ENCODE results near the gene CDK4. TPM values are rescaled to one million over a fixed set of nuclear protein-coding genes. Genes with fewer than 3 reads are reported as not detected.

CDK4 gene
- total RNA-seq, 4 donors from 2014 or later: 66.3 to 104 (median 83.6) TPM

DNA sequence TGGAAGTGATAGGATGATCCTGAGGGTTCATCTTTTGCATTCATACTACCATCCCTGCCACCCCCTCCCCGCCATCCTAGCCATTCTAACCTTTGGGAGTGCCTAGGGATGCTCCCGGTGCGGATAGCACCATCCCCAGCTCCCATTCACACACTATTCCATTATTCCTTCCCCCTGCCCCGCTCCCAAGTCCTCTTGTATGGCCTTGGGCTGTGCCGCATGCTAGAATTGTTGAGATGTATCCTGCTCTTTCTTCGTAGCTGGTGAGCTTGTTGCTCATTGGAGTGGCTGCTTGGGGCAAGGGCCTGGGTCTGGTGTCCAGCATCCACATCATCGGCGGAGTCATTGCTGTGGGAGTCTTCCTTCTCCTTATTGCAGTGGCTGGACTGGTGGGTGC, 6.6 kb downstream of the CDK4 start:
- TF ChIP-seq, protein P1, sequence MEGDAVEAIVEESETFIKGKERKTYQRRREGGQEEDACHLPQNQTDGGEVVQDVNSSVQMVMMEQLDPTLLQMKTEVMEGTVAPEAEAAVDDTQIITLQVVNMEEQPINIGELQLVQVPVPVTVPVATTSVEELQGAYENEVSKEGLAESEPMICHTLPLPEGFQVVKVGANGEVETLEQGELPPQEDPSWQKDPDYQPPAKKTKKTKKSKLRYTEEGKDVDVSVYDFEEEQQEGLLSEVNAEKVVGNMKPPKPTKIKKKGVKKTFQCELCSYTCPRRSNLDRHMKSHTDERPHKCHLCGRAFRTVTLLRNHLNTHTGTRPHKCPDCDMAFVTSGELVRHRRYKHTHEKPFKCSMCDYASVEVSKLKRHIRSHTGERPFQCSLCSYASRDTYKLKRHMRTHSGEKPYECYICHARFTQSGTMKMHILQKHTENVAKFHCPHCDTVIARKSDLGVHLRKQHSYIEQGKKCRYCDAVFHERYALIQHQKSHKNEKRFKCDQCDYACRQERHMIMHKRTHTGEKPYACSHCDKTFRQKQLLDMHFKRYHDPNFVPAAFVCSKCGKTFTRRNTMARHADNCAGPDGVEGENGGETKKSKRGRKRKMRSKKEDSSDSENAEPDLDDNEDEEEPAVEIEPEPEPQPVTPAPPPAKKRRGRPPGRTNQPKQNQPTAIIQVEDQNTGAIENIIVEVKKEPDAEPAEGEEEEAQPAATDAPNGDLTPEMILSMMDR (IDR thresholded peaks at IDR 0.05; ENCODE audit: low read depth): no peak

DNA sequence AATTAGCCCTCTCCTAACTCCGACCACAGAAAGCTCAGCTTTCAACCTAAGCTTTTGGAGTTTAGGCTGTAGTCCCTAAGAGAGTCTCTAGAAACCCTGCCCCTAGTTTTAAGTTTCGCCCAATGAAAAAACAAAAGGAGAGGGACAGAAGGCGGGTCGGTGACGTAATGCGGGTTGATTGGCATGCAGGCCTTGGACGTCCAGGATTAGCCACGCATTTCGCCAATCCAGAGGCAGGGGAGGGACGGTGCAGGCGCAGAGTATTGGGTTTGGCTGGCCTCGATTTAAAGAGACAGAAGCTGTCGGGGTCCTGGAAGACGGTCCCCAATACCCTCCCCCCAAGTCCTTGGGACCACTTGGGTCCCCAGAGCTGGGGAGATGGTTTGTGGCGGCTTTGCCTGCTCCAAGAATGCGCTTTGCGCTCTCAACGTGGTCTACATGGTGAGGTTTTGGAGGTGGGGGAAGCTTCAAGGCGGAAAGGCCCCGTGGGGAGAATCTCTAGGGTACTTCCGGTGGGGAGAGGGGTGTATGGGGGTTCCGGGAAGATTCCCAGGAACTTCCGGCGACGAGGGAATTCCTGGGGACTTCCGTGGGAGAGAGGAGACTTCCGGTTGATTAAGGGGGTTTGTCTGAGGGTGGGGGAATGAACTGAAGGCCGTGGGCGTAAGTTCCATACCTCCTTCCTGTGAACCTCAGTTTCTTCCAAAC, 7.2 kb downstream of the CDK4 start, which contains the start of gene TSPAN31:
Gene TSPAN31, plus strand, starts transcription at position 263 of the 708 bp plus-strand sequence. Its CDS starts 116 bp downstream, at position 379.
- TF ChIP-seq, protein P1 (IDR thresholded peaks at IDR 0.05; ENCODE audit: low read depth): no peak

DNA sequence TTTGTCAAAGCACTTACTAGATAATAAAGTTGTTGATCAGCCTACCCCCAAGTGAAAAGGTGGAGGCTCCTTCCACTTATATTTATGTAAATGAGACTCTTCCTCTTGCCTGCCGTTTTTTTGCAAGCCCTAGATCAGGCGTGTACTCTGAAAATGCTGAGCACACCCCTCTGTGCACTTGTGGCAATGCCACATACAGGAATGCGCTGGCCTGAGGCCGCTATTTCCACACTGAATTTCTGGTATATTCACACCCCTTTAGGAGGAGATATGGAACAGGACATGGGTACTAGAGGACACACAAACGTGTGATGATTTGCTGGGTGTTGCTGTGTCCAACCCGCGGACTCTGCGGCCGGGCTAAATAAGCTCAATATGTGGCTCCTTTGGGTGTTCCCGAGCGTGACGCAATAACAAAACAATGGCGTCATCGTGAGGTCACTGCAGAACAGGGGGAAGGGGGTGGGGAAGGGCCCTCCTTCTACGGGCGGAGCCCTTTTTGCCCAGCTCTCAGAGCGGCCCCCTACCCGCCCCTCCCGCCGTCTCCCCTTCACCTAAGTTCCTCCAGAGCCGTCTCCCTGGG, 7.8 kb downstream of the CDK4 start:
- TF ChIP-seq, protein P1 (IDR thresholded peaks at IDR 0.05; ENCODE audit: low read depth): no peak

DNA sequence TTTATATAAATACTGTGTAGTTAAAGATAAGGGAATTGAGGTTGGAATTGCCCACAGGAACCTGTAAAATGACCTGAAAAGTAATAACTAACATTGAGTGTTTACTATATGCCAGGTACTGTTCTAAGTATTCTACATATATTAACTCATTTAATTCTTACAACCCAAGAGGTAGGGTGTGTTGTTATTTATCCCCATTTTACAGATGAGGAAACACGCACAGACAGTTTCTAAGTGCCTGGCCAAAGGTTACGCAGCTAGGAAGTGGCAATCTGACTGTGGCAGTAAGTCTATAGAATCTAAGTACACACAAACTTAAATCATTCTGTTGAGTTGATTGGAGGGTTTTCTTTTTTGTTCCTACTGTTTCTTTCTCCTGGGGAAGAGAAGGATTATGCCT, 8.3 kb downstream of the CDK4 start:
- TF ChIP-seq, protein P1 (IDR thresholded peaks at IDR 0.05; ENCODE audit: low read depth): no peak

DNA sequence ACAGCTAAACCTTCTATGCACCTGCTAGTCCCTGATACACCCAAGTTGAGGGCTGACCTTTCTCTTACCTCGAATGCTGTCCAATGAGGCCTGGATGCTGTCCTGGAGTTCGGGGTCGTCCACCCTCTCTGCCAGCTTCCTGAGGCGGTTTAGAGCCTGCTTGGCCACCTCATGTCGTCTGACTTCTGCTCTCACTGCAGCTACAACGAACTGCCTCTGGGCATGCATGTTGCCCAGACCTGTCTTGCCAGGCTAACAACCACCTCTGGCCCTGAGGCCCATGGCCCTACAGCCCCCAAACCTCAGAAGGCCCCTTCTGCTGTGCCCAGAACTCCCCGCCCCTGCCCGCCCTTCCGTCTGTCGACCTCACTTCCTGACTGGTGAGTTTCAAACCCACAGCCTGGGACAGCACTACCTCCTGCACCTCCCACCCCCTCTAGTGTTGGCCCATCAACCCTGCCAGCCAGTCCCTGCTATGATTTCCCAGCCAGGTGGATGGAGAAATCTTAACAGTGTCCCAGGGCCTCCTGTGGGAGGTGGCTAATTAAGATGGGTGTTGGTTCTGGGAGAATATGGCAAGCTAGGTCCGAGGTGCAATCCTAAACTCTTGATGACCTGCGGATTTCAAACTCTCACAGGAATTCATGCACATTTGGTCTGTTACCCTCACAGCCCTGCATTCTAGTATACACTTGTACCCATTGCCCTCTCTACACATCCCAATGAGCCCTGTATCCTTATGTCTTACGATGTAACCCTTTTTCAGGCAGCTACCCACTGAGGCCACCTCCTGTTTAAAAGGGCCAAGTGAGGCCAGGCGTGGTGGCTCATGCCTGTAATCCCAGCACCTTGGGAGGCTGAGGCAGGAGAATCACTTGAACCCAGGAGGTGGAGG, 10.0 kb downstream of the CDK4 start:
- TF ChIP-seq, protein P1 (IDR thresholded peaks at IDR 0.05; ENCODE audit: low read depth): no peak

DNA sequence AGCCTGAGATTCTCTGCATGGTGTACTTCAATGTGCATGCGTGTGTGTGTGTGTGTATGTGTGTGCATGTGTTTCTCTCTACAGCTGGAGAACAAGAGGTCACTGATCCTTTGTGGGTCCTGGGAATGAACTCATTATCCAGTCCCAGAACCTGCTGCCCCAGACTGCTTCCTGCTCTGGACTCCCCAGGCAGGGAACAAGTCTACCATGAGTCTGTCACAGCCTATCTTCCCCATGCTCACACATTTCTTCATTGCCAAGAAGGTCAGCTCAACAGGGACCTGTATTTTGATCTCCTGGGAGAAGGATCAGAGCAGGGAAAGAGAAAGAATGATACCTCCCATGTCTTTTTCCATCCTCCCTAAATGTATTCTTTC, 10.7 kb downstream of the CDK4 start:
- TF ChIP-seq, protein P1 (IDR thresholded peaks at IDR 0.05; ENCODE audit: low read depth): no peak

All from subcutaneous adipose tissue (tissue), 4 donors.